ENCODE measurements around the gene CAPG. TPM values are rescaled to one million over a fixed set of nuclear protein-coding genes. Genes with fewer than 3 reads are reported as not detected.

Gene CAPG
- total and polyA plus RNA-seq, 12 donors = 11.6 to 192 (median 41.4) TPM

DNA sequence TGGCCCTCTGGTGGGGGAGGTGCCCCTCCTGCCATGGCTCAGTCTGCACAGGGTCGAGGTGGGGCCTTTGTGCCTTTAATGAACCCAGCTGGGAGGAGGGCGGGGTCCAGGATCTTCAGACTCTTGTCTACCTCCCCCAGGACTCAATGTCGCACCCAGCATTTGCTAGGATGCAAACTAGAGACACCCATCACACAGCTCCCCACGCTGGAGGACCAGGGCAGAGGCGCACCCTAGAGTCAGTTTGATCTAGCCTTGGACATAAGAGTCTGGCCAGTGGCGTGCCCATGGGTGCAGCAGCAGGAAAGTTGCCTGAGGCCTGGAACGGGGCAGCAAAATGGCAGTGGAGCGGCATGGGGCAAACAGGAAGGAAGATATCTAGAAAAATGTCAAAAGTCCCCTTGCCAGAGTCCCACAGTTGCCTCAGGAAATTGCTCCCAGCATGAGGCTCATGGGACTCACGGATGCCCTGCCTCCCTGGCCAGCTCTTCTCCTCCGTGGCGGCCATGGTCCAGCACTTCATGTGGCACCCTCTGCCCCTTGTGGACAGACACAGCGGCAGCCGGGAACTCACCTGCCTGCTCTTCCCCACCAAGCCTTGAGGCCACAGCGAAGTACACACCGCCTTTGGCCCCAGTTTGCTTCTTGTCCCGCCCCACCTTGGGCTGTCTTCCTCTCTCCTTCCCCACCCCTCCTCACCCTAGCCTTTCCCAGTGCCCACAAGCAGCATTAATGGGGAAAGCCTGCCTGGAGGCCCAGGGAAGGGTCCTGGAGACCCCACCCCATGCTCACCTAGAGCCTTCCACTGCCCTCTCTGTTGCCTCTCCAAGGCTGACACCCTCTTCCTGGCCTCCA is 26.0 kb upstream of the CAPG start:
- peaks cover 35 to 39% of the 10 kb centered on the region in 2 donors for H3K4me1 ChIP-seq (replicated peaks in 1 of 2)
- H3K36me3 ChIP-seq (replicated peaks in 1 of 2) = no peaks in the 10 kb centered on the region
- H3K27me3 ChIP-seq = no peaks in the 10 kb centered on the region
- WGBS, 4 donors = 93 to 98% (median 96%) methylated on average over 13 to 16 of the region's 16 CpGs
- intact Hi-C loops (cut with DNase I) = loop anchor here (5.0 kb wide), 1 partner anchor 101 kb away; the partner anchor contains the start of gene MAT2A (in 2 of the 2)
- peak overlapping the region; percentile 80 to 100 (median 88) for H3K27ac ChIP-seq
- H3K9me3 ChIP-seq (replicated peaks in 1 of 3) = no peaks in the 10 kb centered on the region
- no peak overlapping the region for H3K4me3 ChIP-seq
- no peak for DNase-seq
- TF ChIP-seq POLR2A (IDR thresholded peaks at IDR 0.05) = no peak
- TF ChIP-seq, protein P1, sequence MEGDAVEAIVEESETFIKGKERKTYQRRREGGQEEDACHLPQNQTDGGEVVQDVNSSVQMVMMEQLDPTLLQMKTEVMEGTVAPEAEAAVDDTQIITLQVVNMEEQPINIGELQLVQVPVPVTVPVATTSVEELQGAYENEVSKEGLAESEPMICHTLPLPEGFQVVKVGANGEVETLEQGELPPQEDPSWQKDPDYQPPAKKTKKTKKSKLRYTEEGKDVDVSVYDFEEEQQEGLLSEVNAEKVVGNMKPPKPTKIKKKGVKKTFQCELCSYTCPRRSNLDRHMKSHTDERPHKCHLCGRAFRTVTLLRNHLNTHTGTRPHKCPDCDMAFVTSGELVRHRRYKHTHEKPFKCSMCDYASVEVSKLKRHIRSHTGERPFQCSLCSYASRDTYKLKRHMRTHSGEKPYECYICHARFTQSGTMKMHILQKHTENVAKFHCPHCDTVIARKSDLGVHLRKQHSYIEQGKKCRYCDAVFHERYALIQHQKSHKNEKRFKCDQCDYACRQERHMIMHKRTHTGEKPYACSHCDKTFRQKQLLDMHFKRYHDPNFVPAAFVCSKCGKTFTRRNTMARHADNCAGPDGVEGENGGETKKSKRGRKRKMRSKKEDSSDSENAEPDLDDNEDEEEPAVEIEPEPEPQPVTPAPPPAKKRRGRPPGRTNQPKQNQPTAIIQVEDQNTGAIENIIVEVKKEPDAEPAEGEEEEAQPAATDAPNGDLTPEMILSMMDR (IDR thresholded peaks at IDR 0.05) = no peak

DNA sequence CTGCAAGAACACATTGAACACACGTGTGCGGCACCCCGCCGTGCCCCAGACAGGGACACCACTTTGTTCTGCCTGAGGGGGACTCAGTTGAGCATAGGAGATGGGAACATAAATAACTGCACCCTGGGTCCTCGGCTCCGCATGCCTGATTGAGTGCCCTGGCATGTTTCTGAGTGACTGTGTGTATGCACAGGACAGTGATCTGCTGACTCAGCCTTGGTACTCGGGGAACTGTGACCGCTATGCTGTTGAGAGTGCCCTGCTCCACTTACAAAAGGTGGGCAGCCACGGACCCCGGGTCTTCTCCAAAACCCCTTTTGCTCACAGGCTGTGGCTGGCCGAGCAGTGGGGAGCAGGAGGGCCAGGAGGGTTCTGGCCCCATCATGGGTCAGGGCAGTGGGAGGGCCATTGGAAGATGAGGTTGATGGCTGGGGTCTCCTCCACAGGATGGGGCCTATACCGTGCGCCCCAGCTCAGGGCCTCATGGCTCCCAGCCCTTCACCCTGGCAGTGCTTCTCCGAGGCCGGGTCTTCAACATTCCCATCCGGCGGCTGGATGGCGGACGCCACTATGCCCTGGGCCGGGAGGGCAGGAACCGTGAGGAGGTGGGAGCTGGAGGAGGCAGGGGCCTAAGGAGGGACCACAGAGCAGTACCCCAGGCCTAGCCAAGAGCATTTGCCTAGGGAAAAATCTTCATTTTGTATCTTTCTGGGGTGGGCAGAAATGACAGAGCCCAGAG is 25.2 kb upstream of the CAPG start:
- H3K9me3 ChIP-seq (replicated peaks in 1 of 3) = no peaks in the 10 kb centered on the region
- intact Hi-C loops (cut with DNase I) = loop anchor here (5.0 kb wide), 1 partner anchor 102 kb away; the partner anchor contains the start of gene MAT2A (in 2 of the 2)
- H3K27me3 ChIP-seq = no peaks in the 10 kb centered on the region
- 81 to 92% (median 90%) methylated on average over 11 to 21 of the region's 21 CpGs for WGBS, 4 donors
- peak overlapping the region in 2 of 5 donors; percentile 29 to 98 for H3K27ac ChIP-seq
- H3K36me3 ChIP-seq (replicated peaks in 1 of 2) = no peaks in the 10 kb centered on the region
- H3K4me1 ChIP-seq (replicated peaks in 1 of 2) = peaks cover 35 to 39% of the 10 kb centered on the region in 2 donors
- DNase-seq = no peak
- H3K4me3 ChIP-seq = no peak overlapping the region
- TF ChIP-seq, protein P1 (IDR thresholded peaks at IDR 0.05) = no peak
- no peak for TF ChIP-seq POLR2A (IDR thresholded peaks at IDR 0.05)

DNA sequence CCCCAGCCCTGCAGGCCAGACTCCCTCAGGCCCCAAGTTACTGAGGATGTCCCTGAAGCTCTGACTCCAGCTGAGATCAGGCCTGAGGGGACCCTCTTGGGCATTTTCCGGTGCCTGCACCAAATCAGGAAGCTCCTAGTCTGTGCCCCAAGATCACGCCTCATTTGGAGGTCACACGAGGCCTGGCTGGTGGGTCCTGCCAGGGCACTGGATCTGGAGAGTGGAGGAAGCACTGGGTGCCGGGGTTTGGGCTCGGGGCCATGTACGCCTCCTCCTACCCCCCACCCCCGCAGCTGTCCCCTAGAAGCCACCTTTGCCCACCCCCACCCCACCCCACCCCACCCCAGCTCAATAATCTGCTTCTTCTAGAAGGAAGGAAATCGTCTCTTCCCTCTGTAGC is 24.5 kb upstream of the CAPG start:
- intact Hi-C loops (cut with DNase I) = loop anchor here (5.0 kb wide), 1 partner anchor 103 kb away; the partner anchor contains the start of gene MAT2A (in 2 of the 2)
- TF ChIP-seq, protein P1 (IDR thresholded peaks at IDR 0.05) = no peak
- TF ChIP-seq POLR2A (IDR thresholded peaks at IDR 0.05) = no peak
- no peak overlapping the region for H3K4me3 ChIP-seq
- DNase-seq = no peak
- peaks cover 35 to 39% of the 10 kb centered on the region in 2 donors for H3K4me1 ChIP-seq (replicated peaks in 1 of 2)
- H3K27me3 ChIP-seq = no peaks in the 10 kb centered on the region
- peak overlapping the region in 2 of 5 donors; percentile 29 to 98 for H3K27ac ChIP-seq
- 75 to 90% (median 75%) methylated on average over 2 to 8 of the region's 8 CpGs; no CpG with 5 or more reads in 1 of the 4 donors for WGBS, 4 donors
- no peaks in the 10 kb centered on the region for H3K9me3 ChIP-seq (replicated peaks in 1 of 3)
- H3K36me3 ChIP-seq (replicated peaks in 1 of 2) = no peaks in the 10 kb centered on the region

DNA sequence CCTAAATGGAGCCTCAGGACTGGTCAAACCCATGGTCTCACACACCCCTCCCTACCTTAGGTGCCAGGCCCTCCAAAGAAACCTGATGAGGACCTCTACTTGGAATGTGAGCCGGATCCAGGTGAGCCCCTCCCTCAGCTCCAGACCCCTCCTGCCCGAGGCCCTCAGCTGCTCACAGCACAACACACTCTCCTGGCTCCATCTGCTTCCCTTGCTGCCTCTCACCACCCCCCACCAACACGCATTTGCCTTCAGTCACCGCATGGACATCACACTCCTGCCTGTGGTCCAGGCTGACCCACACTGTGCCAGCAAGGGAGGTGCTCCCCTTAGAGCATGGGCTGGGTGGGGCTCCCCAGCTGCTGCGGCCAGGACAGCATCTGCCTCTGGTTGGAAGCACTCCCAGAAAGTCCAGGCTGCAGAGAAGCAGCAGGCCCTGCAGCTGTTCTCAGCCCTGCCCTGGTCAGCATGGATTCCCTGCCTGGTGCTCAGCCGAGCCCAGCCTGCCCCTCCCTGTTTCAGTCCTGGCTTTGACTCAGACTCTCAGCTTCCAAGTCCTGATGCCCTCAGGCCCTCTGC is 23.4 kb upstream of the CAPG start:
- intact Hi-C loops (cut with DNase I) = no loop called here
- Histone ChIP-seq H3K27ac (peak overlapping the region in 2 of 5 donors; percentile 26 to 98), H3K4me1 (replicated peaks in 1 of 2) (peaks cover 32% of the 10 kb centered on the region in 2 donors)

More for the DNA sequence above, 23.4 kb upstream of the CAPG start:
- TF ChIP-seq, protein P1 (IDR thresholded peaks at IDR 0.05) = no peak
- TF ChIP-seq POLR2A (IDR thresholded peaks at IDR 0.05) = peak in 1 of 2 donors; percentile 25
- H3K4me3 ChIP-seq = no peak overlapping the region
- peak in 6 of 7 donors; percentile 64 to 94 (median 76) for DNase-seq
- no peaks in the 10 kb centered on the region for H3K9me3 ChIP-seq (replicated peaks in 1 of 3)
- no peaks in the 10 kb centered on the region for H3K27me3 ChIP-seq
- WGBS, 4 donors = 53 to 82% (median 62%) methylated on average over 2 to 6 of the region's 6 CpGs
- H3K36me3 ChIP-seq (replicated peaks in 1 of 2) = no peaks in the 10 kb centered on the region

Data from adrenal gland (tissue), 12 donors.